ENCODE data around the gene CENPP.

CENPP gene

DNA sequence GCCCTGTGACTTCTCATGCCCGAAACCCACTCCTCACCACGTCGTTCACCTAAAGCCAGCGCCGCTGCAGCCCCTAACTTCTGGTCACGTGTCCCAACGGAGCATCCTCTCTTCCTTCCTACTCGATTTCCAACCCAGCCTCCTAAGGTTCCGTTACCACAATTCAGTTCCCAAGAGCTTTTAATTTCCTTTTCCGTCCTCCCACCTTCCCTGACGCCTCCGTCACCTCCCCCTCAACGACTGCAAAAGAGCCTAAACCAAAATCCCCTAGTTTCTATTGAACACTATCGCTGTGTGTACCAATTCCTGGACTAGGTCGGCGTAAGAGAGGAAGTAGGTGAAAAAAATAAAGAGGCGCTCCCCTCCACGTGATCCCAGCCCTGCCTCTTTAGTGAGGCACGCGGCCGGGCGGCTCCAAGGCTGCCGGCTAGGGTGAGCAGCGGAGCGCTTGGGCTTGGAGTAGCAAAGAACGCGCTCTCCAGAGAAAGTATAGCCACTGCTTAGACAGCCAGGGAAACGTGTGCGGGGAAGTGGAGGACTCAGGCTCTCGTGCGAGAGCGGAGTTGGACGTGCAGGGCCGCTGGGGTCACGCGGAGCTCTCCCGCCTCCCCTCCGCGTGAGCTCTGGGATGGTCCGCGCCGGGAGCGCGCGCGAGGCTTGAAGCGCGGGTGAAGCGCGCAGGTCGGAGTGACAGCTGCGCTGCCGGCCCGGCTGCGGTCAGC lies at the start of gene CENPP, which contains the start of gene NOL8:
Gene CENPP, plus strand, starts transcription at position 685 of the 722 bp plus-strand sequence.
Gene NOL8, minus strand, starts transcription at position 82 of the 722 bp plus-strand sequence. CDS start 1,189 bp downstream, outside the sequence.
- H3K9me3 ChIP-seq (ENCODE audit: low read length), result no peaks in the 10 kb centered on the region
- H3K27me3 ChIP-seq (ENCODE audit: insufficient read depth, low read length), result no peaks in the 10 kb centered on the region
- H3K4me3 ChIP-seq (ENCODE audit: low read length), result peak within 1 kb of the TSS; percentile 88
- peak within 1 kb of the TSS; percentile 98 for H2AFZ ChIP-seq (ENCODE audit: low read depth, low read length)
- H3K36me3 ChIP-seq (ENCODE audit: insufficient read depth, low read length), result peaks cover 22% of the 10 kb centered on the region
- peaks cover 21% of the 10 kb centered on the region for H3K4me1 ChIP-seq (ENCODE audit: insufficient read depth, low read length)

DNA sequence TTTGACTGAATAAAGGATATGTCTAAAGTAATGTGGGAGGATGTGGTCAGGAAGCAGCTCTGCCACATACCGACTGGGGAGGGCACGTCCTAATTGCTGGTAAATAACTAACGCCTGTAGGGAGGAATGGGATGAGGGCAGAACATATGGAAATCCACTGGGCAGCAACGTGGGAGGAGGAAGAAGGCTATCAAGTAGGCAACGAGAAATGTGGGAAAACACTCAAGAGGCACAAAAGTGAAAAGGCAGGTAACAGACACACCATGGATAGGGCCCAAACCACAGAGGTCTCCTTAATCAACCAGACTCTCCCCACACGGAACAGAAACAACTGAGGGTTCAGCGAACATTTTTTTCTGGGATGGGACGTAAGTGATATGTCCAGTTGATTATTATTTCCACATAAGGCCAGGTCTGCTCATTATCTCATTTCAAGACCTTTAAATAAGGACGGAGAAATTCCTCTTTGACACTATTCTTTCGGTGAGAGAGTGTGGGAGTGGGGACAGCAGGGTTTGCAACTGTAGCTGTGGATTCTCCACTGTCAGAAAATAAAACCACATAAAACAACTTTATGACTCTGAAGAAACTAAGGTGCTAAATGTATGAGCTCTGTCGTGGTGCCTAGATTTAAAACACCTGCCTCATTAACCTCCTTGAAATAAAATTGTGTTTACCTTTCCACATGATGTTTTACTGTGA lies 49.3 kb upstream of the CENPP start:
- Histone ChIP-seq H2AFZ (ENCODE audit: low read depth, low read length) (no peak overlapping the region), H3K36me3 (ENCODE audit: insufficient read depth, low read length) (peaks cover 86% of the 10 kb centered on the region), H3K9me3 (ENCODE audit: low read length) (no peaks in the 10 kb centered on the region), H3K4me3 (ENCODE audit: low read length) (no peak overlapping the region), H3K4me1 (ENCODE audit: insufficient read depth, low read length) (no peaks in the 10 kb centered on the region), H3K27me3 (ENCODE audit: insufficient read depth, low read length) (no peaks in the 10 kb centered on the region)

DNA sequence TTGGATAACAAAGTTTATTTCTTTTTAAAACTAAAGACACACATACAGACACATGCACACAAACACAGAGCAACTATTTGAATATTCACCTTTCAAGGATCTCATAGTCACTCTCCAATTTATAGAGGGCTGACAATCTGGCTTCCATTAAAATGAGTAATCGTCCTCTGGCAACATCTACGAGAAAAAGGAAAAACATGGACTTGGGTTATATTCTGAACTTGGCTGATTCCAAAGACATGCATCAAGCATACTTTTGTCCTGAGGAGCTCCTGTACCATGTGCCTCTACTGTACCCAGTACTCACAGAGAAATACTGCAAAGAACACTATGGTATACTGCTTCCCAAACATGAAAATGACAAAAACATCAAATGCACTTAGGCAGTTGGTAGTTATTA lies 47.6 kb upstream of the CENPP start:
- no peaks in the 10 kb centered on the region for H3K27me3 ChIP-seq (ENCODE audit: insufficient read depth, low read length)
- H3K36me3 ChIP-seq (ENCODE audit: insufficient read depth, low read length), result peaks cover 91% of the 10 kb centered on the region
- no peaks in the 10 kb centered on the region for H3K4me1 ChIP-seq (ENCODE audit: insufficient read depth, low read length)
- H2AFZ ChIP-seq (ENCODE audit: low read depth, low read length), result no peak overlapping the region
- H3K9me3 ChIP-seq (ENCODE audit: low read length), result no peaks in the 10 kb centered on the region
- no peak overlapping the region for H3K4me3 ChIP-seq (ENCODE audit: low read length)

DNA sequence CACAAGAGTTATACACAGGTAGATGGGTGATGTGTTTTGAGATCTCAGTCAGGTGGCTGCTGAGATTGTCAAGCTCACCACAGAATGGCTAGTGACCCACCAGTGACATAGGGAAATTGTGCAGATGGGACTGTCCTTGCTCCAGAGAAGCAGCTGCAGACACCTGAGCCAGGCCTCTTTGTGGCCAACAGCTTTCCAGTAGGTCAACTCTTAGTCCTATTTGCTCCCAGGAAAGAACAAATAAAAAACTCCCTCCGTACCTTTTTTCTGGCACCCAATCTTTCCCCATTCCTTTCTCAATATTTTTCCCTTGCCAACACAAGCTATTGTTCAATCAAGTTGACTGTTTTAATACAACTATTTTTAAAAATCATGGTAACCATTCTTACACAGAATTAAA lies 46.5 kb upstream of the CENPP start:
- H3K4me3 ChIP-seq (ENCODE audit: low read length), result no peak overlapping the region
- no peaks in the 10 kb centered on the region for H3K4me1 ChIP-seq (ENCODE audit: insufficient read depth, low read length)
- H3K36me3 ChIP-seq (ENCODE audit: insufficient read depth, low read length), result peaks cover 92% of the 10 kb centered on the region
- no peaks in the 10 kb centered on the region for H3K27me3 ChIP-seq (ENCODE audit: insufficient read depth, low read length)
- no peak overlapping the region for H2AFZ ChIP-seq (ENCODE audit: low read depth, low read length)
- no peaks in the 10 kb centered on the region for H3K9me3 ChIP-seq (ENCODE audit: low read length)

DNA sequence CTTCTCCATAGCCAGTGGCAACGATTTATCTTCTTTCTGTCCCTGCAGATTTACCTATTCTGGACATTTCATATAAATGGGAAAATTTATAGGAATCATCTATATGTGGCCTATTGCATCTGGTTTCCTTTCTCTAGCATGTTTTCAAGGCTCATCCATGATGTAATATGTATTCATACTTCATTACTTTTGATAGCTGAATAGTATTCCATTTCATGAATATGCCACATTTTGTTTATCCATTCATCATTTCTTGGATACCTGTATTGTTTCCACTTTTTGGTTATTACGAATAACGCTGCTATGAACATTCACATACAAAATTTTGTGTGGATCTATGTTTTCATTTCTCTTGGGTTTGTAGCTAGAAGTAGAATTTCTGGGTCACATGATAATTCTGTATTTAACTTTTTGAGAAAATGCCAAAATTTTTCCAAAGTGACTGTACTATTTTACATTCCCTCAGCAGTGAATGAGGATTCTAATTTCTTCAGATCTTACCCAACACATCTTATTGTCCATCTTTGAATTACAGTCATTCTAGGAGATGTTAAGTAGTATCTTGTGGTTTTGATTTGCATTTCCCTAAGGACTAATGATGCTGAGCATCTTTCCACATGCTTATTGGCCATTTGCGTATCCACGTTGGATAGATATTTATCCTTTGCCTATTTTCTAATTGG lies 35.9 kb upstream of the CENPP start:
- peaks cover 45% of the 10 kb centered on the region for H3K36me3 ChIP-seq (ENCODE audit: insufficient read depth, low read length)
- no peaks in the 10 kb centered on the region for H3K9me3 ChIP-seq (ENCODE audit: low read length)
- H3K4me3 ChIP-seq (ENCODE audit: low read length), result no peak overlapping the region
- H3K4me1 ChIP-seq (ENCODE audit: insufficient read depth, low read length), result peaks cover 18% of the 10 kb centered on the region
- H3K27me3 ChIP-seq (ENCODE audit: insufficient read depth, low read length), result no peaks in the 10 kb centered on the region
- H2AFZ ChIP-seq (ENCODE audit: low read depth, low read length), result no peak overlapping the region

DNA sequence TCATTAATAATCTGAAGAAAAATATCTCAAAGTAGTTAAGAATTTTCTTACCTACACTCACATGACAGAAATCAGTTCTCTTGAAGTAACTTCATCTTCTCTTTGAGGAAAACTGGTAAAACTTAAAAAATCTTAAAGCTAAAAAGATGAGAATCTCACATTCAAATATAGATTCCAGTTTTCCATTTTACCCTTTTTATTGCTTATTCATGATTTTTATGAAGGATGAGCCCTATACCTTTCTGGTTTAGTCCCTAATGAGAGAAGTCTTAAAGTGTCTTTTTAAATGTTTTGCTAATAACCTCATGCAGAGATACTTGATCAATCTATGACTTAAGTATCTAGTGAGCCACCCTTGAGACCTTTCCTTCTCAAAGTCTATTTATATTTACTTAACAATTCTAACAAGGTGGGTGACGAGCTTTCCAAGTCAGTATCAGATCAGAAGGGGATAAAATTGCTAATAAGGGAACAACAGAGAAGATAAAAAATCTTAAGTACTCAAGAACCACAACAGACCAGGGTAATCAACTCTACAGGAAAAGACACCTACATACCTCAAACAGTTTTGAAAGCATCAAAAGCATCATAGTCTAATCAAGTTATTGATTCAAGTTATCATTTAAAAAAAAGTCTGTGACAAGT lies 34.8 kb upstream of the CENPP start:
- Histone ChIP-seq H2AFZ (ENCODE audit: low read depth, low read length) (no peak overlapping the region), H3K4me1 (ENCODE audit: insufficient read depth, low read length) (peaks cover 25% of the 10 kb centered on the region), H3K36me3 (ENCODE audit: insufficient read depth, low read length) (peaks cover 35% of the 10 kb centered on the region), H3K9me3 (ENCODE audit: low read length) (no peaks in the 10 kb centered on the region), H3K27me3 (ENCODE audit: insufficient read depth, low read length) (no peaks in the 10 kb centered on the region), H3K4me3 (ENCODE audit: low read length) (no peak overlapping the region)

DNA sequence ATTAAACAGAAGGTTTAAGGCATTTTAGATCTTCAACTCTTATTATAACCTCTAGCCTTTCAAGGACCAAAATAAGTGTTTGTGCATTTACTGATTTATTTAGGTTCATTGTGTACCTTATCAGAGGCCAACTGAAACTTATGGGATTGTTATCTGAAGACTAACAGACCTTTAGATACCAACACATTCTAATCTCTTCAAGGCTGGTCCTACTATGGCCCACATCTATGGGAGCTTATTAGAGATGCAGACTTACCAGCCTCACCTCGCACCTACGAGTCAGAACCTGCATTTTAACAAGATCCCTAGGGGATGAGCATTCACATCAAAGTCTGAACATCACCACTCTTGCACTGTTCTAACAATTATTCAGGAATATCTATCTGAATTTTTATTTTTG lies 34.2 kb upstream of the CENPP start:
- H3K4me3 ChIP-seq (ENCODE audit: low read length), result no peak overlapping the region
- H3K4me1 ChIP-seq (ENCODE audit: insufficient read depth, low read length), result peaks cover 25% of the 10 kb centered on the region
- no peaks in the 10 kb centered on the region for H3K9me3 ChIP-seq (ENCODE audit: low read length)
- peaks cover 29% of the 10 kb centered on the region for H3K36me3 ChIP-seq (ENCODE audit: insufficient read depth, low read length)
- H3K27me3 ChIP-seq (ENCODE audit: insufficient read depth, low read length), result no peaks in the 10 kb centered on the region
- no peak overlapping the region for H2AFZ ChIP-seq (ENCODE audit: low read depth, low read length)

DNA sequence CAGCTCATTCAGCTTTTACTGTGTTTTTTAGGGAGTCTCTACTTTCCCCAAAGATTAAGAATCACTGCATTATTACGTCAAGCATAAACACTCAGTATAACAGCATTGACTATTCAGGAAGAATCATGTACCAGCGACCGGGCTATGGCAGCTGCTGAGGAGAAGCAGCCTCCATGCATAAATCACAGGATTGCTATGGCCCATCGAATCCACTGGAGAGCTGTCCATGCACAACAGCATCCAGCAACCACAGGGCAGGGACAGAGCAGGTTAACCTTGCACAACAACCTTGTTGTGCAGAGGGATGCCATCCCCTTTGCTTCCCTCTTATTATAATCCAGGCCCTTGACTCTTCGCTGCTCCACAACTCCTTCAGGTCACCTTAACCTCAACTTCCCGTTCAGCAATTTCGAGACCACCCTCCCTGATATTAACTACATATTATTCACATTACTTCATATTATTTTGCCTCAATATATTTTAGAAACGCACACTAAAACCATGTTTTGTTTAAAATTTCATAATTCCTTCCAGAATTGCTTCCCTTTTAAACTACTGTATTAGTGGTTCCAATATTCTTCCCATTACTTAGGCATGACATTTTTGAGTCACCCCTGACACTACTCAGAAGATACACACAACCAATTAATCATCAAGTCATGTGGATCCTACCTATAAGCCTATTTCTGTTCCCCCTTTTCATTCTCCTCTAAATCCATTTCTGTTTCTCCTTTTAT lies 33.2 kb upstream of the CENPP start:
- peaks cover 25% of the 10 kb centered on the region for H3K4me1 ChIP-seq (ENCODE audit: insufficient read depth, low read length)
- H3K4me3 ChIP-seq (ENCODE audit: low read length), result peak overlapping the region; percentile 81
- no peak overlapping the region for H2AFZ ChIP-seq (ENCODE audit: low read depth, low read length)
- H3K36me3 ChIP-seq (ENCODE audit: insufficient read depth, low read length), result peaks cover 28% of the 10 kb centered on the region
- no peaks in the 10 kb centered on the region for H3K27me3 ChIP-seq (ENCODE audit: insufficient read depth, low read length)
- no peaks in the 10 kb centered on the region for H3K9me3 ChIP-seq (ENCODE audit: low read length)

DNA sequence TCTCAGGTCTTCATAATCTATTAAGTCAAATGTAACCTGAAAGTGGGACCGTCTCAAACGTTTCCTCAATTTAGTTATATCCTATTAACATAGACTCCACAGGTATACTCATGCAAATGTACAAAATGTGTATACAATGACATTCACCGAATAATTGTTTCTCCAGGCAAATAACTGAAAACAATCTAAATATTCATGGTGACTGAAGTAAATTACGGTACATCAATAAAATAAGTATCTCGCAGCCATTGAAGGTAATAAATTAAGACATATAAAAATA lies 32.7 kb upstream of the CENPP start:
- peak overlapping the region; percentile 81 for H3K4me3 ChIP-seq (ENCODE audit: low read length)
- H2AFZ ChIP-seq (ENCODE audit: low read depth, low read length), result no peak overlapping the region
- peaks cover 25% of the 10 kb centered on the region for H3K4me1 ChIP-seq (ENCODE audit: insufficient read depth, low read length)
- no peaks in the 10 kb centered on the region for H3K27me3 ChIP-seq (ENCODE audit: insufficient read depth, low read length)
- no peaks in the 10 kb centered on the region for H3K9me3 ChIP-seq (ENCODE audit: low read length)
- H3K36me3 ChIP-seq (ENCODE audit: insufficient read depth, low read length), result peaks cover 28% of the 10 kb centered on the region

DNA sequence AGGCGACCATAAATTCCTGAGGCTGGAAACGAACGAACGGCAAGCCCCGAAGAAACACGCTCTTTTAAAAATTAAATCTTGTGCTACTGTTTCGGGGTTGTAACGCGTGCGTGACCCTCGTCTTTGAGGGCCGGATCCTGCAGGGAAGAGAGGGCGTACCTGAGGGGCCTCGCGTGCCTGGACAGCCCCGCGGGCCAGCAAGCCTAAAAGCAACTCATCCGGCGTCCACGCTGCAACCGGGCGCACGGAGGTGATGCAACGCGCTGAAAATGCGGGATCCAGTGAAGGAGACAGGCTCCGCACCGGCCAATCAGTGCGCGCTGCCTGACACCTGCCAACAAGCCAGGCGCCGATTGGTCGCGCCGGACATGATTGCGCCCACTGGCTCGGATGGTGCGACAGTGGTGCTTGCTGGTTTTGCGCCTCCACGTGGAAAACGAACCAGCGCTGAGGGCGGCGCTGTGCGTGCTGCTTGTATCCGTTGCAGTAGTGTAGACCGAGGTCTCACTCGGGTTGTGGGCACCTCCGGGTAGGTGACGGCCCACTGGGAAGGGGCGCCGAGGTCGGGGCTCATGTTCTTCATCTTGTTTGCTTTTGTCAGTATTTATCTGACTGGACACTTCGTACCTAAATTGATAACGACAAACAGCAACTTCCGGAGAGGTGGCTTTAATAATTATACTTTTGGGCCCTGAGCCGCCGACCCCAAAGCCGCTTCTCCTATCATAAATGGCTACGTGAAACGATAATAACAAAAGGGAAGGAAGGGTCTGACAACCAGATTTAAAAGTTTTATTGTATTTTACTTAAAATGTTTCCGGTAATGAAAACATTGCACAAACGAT lies 32.1 kb upstream of the CENPP start, which contains the start of gene IARS1:
Gene IARS1, minus strand, starts transcription at position 246 of the 845 bp plus-strand sequence. CDS start 4,278 bp downstream, outside the sequence.
- no peaks in the 10 kb centered on the region for H3K9me3 ChIP-seq (ENCODE audit: low read length)
- peaks cover 27% of the 10 kb centered on the region for H3K36me3 ChIP-seq (ENCODE audit: insufficient read depth, low read length)
- peak within 1 kb of the TSS; percentile 38 for H2AFZ ChIP-seq (ENCODE audit: low read depth, low read length)
- peaks cover 25% of the 10 kb centered on the region for H3K4me1 ChIP-seq (ENCODE audit: insufficient read depth, low read length)
- H3K4me3 ChIP-seq (ENCODE audit: low read length), result peak within 1 kb of the TSS; percentile 81
- no peaks in the 10 kb centered on the region for H3K27me3 ChIP-seq (ENCODE audit: insufficient read depth, low read length)

DNA sequence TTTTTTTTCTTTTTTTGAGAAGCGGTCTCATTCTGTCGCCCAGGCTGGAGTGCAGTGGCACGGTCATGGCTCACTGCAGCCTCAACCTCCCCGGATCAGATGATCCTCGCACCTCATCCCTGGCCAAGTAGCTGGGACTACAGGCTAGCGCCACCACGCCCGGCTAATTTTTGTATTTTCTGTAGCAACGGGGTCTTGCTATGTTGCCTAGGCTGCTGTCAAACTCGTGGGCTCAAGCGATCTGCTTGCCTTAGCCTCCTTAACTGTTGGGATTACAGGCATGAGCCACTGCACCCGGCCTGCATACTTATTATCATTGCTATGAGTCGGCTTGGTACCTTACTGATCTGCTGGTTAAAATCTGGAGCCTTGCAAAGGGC lies 31.5 kb upstream of the CENPP start:
- Histone ChIP-seq H3K4me1 (ENCODE audit: insufficient read depth, low read length) (peaks cover 25% of the 10 kb centered on the region), H3K9me3 (ENCODE audit: low read length) (no peaks in the 10 kb centered on the region), H2AFZ (ENCODE audit: low read depth, low read length) (peak overlapping the region; percentile 38), H3K27me3 (ENCODE audit: insufficient read depth, low read length) (no peaks in the 10 kb centered on the region), H3K36me3 (ENCODE audit: insufficient read depth, low read length) (peaks cover 29% of the 10 kb centered on the region), H3K4me3 (ENCODE audit: low read length) (peak overlapping the region; percentile 81)
